K562 (cell line): Measurements from ENCODE around the gene TRIO. TPM values are rescaled to one million over a fixed set of nuclear protein-coding genes. Genes with fewer than 3 reads are reported as not detected.

Experiments
- ATAC-seq: fragments of 200-7000 bp; cut with Tn5 transposase; 3 replicates; pipeline ENCODE4 v1.9.1; 2020; ENCODE audit warnings: moderate library complexity
- BruUV-seq: library from RNA; stranded (reverse); fragments of 400-500 nt; replicated peaks from 2 replicates; lab custom pipeline; 2021; lab: Mats Ljungman, UMichigan
- CTCF ChIA-PET: fragments of 300-600 bp; formaldehyde crosslinking; extraction: SDS; loops from one replicate; lab custom pipeline; 2021; ENCODE audit warnings: low intra/inter-chr PET ratio; lab: Yijun Ruan, JAX
- POLR2A ChIA-PET: fragments of 300-600, 350-650 bp; sonication (Branson Sonifier 250); formaldehyde crosslinking; extraction: SDS; loops from one replicate; lab custom pipeline; 2021; ENCODE audit warnings: antibody characterized with exemption, inconsistent platforms; lab: Yijun Ruan, JAX
- DNase-seq, 4 experiments: peaks; one replicate each; pipeline versions ENCODE4 v3.0.0 to v3.0.0-alpha.2; 2011 to 2018; ENCODE audit warnings: low spot score in 3 of 4, mixed read lengths in 3 of 4; ENCODE audit errors: extremely low read depth in 1 of 4
- FAIRE-seq: peaks from 2 replicates; lab custom pipeline; 2011; peaks lifted over from hg19 to GRCh38; lab: Jason Lieb, UNC
- H2AFZ ChIP-seq: 2 replicates; pipeline ENCODE4 v1.6.0; 2011; ENCODE audit warnings: low read depth, low read length, control low read depth, inconsistent platforms
- H3K27ac ChIP-seq: fragments of 200-600 bp; 3 replicates; pipeline ENCODE4 v1.8.0; 2011; ENCODE audit warnings: low read depth, mild to moderate bottlenecking, control low read depth, inconsistent platforms, low read length, moderate library complexity, mixed read lengths; ENCODE audit errors: extremely low read depth
- H3K27me3 ChIP-seq, 2 experiments: fragments of 300-600 bp in 1 of 2; 2 replicates in 1 of 2; 3 replicates in 1 of 2; pipeline versions ENCODE4 v1.6.0 to v1.8.0; 2011; ENCODE audit warnings: inconsistent platforms in 2 of 2, low read length in 2 of 2, mild to moderate bottlenecking in 1 of 2, mixed read lengths in 1 of 2, moderate library complexity in 1 of 2; ENCODE audit not compliant: control insufficient read depth in 2 of 2, insufficient read depth in 2 of 2
- H3K36me3 ChIP-seq: fragments of 300-600 bp; 3 replicates; pipeline ENCODE4 v1.8.0; 2011; ENCODE audit warnings: mild to moderate bottlenecking, low read length, inconsistent platforms; ENCODE audit not compliant: control insufficient read depth, insufficient read depth
- H3K4me1 ChIP-seq, 2 experiments: fragments of 200-600 bp in 1 of 2; replicated peaks in 1 of 2; 2 replicates in 1 of 2; 3 replicates in 1 of 2; pipeline versions ENCODE4 v1.5.1 to v1.8.0; 2011; ENCODE audit warnings: inconsistent platforms in 2 of 2, low read length in 2 of 2, mild to moderate bottlenecking in 1 of 2, mixed read lengths in 1 of 2, moderate library complexity in 1 of 2; ENCODE audit not compliant: control insufficient read depth in 2 of 2, insufficient read depth in 2 of 2
- H3K4me2 ChIP-seq: 2 replicates; pipeline ENCODE4 v1.6.1; 2011; ENCODE audit warnings: low read length, control low read depth, inconsistent platforms, mixed read lengths; ENCODE audit not compliant: insufficient read depth
- H3K4me3 ChIP-seq: fragments of 200-600 bp; sonication (generic), shearing (Covaris generic); 2 replicates; pipeline ENCODE4 v1.5.1; 2016; ENCODE audit warnings: control low read depth, inconsistent platforms
- H3K79me2 ChIP-seq: fragments of 200-600 bp; 3 replicates; pipeline ENCODE4 v1.8.0; 2011; ENCODE audit warnings: low read length, inconsistent platforms; ENCODE audit not compliant: control insufficient read depth, insufficient read depth
- H3K9ac ChIP-seq, 2 experiments: 2 replicates each; pipeline versions ENCODE4 v1.6.0 to v1.6.1; 2011; ENCODE audit warnings: low read depth in 2 of 2, low read length in 2 of 2, control low read depth in 1 of 2, inconsistent platforms in 1 of 2, mild to moderate bottlenecking in 1 of 2, mixed read lengths in 1 of 2; ENCODE audit not compliant: insufficient read depth in 1 of 2
- H3K9me1 ChIP-seq: one replicate; pipeline ENCODE4 v1.6.0; 2011; ENCODE audit warnings: inconsistent platforms, mild to moderate bottlenecking, low read length, moderate library complexity; ENCODE audit not compliant: control insufficient read depth, insufficient read depth
- H3K9me3 ChIP-seq: replicated peaks from 2 replicates; pipeline ENCODE4 v1.5.1; 2011; ENCODE audit warnings: low read depth, low read length, inconsistent platforms; ENCODE audit not compliant: control insufficient read depth, insufficient read depth
- H4K20me1 ChIP-seq: replicated peaks from 2 replicates; pipeline ENCODE4 v1.6.1; 2011; ENCODE audit warnings: low read length, inconsistent platforms, mixed read lengths; ENCODE audit not compliant: control insufficient read depth, insufficient read depth
- BCLAF1 ChIP-seq, 2 experiments: fragments of 450-650 bp in 1 of 2; IDR thresholded peaks; 2 replicates each; pipeline ENCODE4 v1.6.1; 2011 to 2017; ENCODE audit warnings: low read depth in 2 of 2, antibody characterized with exemption in 1 of 2, borderline replicate concordance in 1 of 2, low read length in 1 of 2, mild to moderate bottlenecking in 1 of 2, mixed read lengths in 1 of 2; ENCODE audit not compliant: control insufficient read depth in 1 of 2
- ELF4 ChIP-seq: fragments of 450-650 bp; formaldehyde crosslinking; IDR thresholded peaks from 2 replicates; pipeline ENCODE4 v1.4.0; 2022; ENCODE audit warnings: missing genetic modification characterization
- GATA2 ChIP-seq: sonication (generic); formaldehyde crosslinking; IDR thresholded peaks from 2 replicates; pipeline ENCODE4 v1.4.0; 2020; ENCODE audit warnings: mild to moderate bottlenecking, missing genetic modification reagents
- HCFC1 ChIP-seq: IDR thresholded peaks from 2 replicates; pipeline ENCODE4 v1.6.1; 2012; ENCODE audit warnings: low read depth, low read length, improper control_type of control experiment
- KDM4B ChIP-seq, 2 experiments: fragments of 450-650 bp in 1 of 2; sonication (generic) in 1 of 2; IDR thresholded peaks; 2 replicates each; pipeline ENCODE4 v1.6.1; 2016 to 2017; ENCODE audit warnings: borderline replicate concordance in 2 of 2, antibody characterized with exemption in 1 of 2, low read depth in 1 of 2, mild to moderate bottlenecking in 1 of 2
- MAFG ChIP-seq: fragments of 450-650 bp; conservative IDR thresholded peaks from 2 replicates; pipeline ENCODE4 v1.6.1; 2016; ENCODE audit warnings: missing genetic modification characterization, missing compliant biosample characterization
- MCM3 ChIP-seq: fragments of 450-650 bp; IDR thresholded peaks from 2 replicates; pipeline ENCODE4 v1.6.1; 2016
- MTA2 ChIP-seq: fragments of 450-650 bp; IDR thresholded peaks from 2 replicates; pipeline ENCODE4 v1.6.1; 2016; ENCODE audit warnings: low read depth
- RBM14 ChIP-seq: fragments of 200-400 bp; formaldehyde crosslinking; IDR thresholded peaks from 2 replicates; pipeline ENCODE4 v1.6.1; 2018; ENCODE audit warnings: low read depth, mild to moderate bottlenecking, low read length, moderate library complexity, borderline replicate concordance; ENCODE audit not compliant: insufficient read depth
- SIN3A ChIP-seq, 2 experiments: fragments of 150-350 bp in 1 of 2; IDR thresholded peaks; 2 replicates each; pipeline ENCODE4 v1.6.1; 2011 to 2016; ENCODE audit warnings: borderline replicate concordance in 2 of 2, low read depth in 2 of 2, low read length in 2 of 2, mild to moderate bottlenecking in 2 of 2, moderate library complexity in 2 of 2; ENCODE audit not compliant: control insufficient read depth in 1 of 2
- SRF ChIP-seq, 2 experiments: fragments of 250-450, 450-650 bp in 1 of 2; sonication (Bioruptor Pico) in 1 of 2; sonication (generic) in 1 of 2; formaldehyde crosslinking; IDR thresholded peaks; 2 replicates each; pipeline versions ENCODE4 v1.5.0 to v1.5.1; 2020 to 2022; ENCODE audit warnings: mild to moderate bottlenecking in 1 of 2, missing genetic modification reagents in 1 of 2
- ZBTB12 ChIP-seq: fragments of 250-450 bp; sonication (Bioruptor Pico); IDR thresholded peaks from 2 replicates; pipeline ENCODE4 v1.4.0; 2020
- ZBTB33 ChIP-seq: sonication (generic); formaldehyde crosslinking; IDR thresholded peaks from 2 replicates; pipeline ENCODE4 v1.8.1; 2023; ENCODE audit warnings: mild to moderate bottlenecking, missing genetic modification reagents
- ZFP30 ChIP-seq: fragments of 250-450 bp; sonication (Bioruptor Pico); IDR thresholded peaks from 2 replicates; pipeline ENCODE4 v1.8.0; 2022; ENCODE audit warnings: moderate library complexity, mild to moderate bottlenecking, inconsistent platforms, borderline replicate concordance
- ZFX ChIP-seq: sonication (generic); formaldehyde crosslinking; IDR thresholded peaks from 2 replicates; pipeline ENCODE4 v1.8.0; 2022; ENCODE audit warnings: mild to moderate bottlenecking, missing genetic modification reagents, moderate library complexity
- ZNF121 ChIP-seq: sonication (generic); formaldehyde crosslinking; conservative IDR thresholded peaks from 2 replicates; pipeline ENCODE4 v1.8.0; 2022; ENCODE audit warnings: missing genetic modification reagents
- ZNF212 ChIP-seq: fragments of 450-650 bp; formaldehyde crosslinking; IDR thresholded peaks from 2 replicates; pipeline ENCODE4 v1.4.0; 2020; ENCODE audit warnings: mild to moderate bottlenecking
- WGBS: fragments of 100-300 bp; shearing (Covaris generic); methylation state at CpG from one replicate; pipeline ENCODE4 v1.1.6; 2016; ENCODE audit warnings: low coverage, mixed read lengths; ENCODE audit not compliant: insufficient coverage; ENCODE audit errors: missing lambda C conversion rate; 5-methylcytosine and 5-hydroxymethylcytosine counted together
- in situ Hi-C: fragments of 300-500 bp; cut with MboI; formaldehyde crosslinking; loops from 4 replicates; pipeline ENCODE4 v1.15.0; 2018; ENCODE audit warnings: inconsistent platforms, mixed read lengths
- intact Hi-C: fragments of 100-400 bp; cut with micrococcal nuclease; formaldehyde crosslinking; loops from 2 replicates; pipeline ENCODE4 v1.14.2; 2022
- polyA plus RNA-seq, 8 experiments: library from polyadenylated mRNA; depleted of rRNA in 4 of 8; stranded (reverse) in 5 of 8; unstranded in 3 of 8; fragments of >200 nt; fragmentation: Nextera tagmentation in 2 of 8; fragmentation: Illumina TruSeq in 1 of 8; extraction: Ambion mirVana in 2 of 8; extraction: Trizol in 1 of 8; gene quantifications; 2 replicates each; pipeline versions ENCODE4 v1.2.1 to v1.2.3, GENCODE V29; 2011 to 2014; ENCODE audit warnings: inconsistent platforms in 1 of 8, missing spikeins in 1 of 8
- total RNA-seq, 7 experiments: library from RNA; depleted of rRNA in 6 of 7; stranded (reverse); fragments of >200 nt in 6 of 7; fragmentation: Illumina TruSeq in 2 of 7; extraction: Trizol in 2 of 7; gene quantifications; 2 replicates each; pipeline versions ENCODE4 v1.2.1 to v1.2.3, GENCODE V29; 2011 to 2021; ENCODE audit warnings: low replicate concordance in 1 of 7

The TRIO gene
- total and polyA plus RNA-seq, 9 of the 15 experiments (the other 6 are each of a cell fraction or from before 2014, with no cell fraction given): 0.24 to 5.0 (median 1.1) TPM

GRCh38 chr5:14221732-14222131 is 78.6 kb downstream of the TRIO start:
- ATAC-seq (no peak), FAIRE-seq (no peak), DNase-seq (no peak)
- POLR2A ChIA-PET: interaction anchor here (1.0 kb wide), 1 partner anchor 8 kb away, joined by 3 read pairs; no protein-coding TSS in a partner anchor
- H3K27ac ChIP-seq: no peak overlapping the region
- H3K9me1 ChIP-seq: no peaks in the 10 kb centered on the region
- H3K4me3 ChIP-seq: no peak overlapping the region
- no peak overlapping the region for H3K4me2 ChIP-seq
- intact Hi-C loops (no loop called here), in situ Hi-C loops (no loop called here)
- no peaks in the 10 kb centered on the region for H3K79me2 ChIP-seq
- BruUV-seq: no TSS peak
- no peak overlapping the region for H3K9ac ChIP-seq
- H2AFZ ChIP-seq: no peak overlapping the region
- CTCF ChIA-PET: no interaction called here
- no peaks in the 10 kb centered on the region for H3K36me3 ChIP-seq
- H3K4me1 ChIP-seq: no peaks in the 10 kb centered on the region
- no peaks in the 10 kb centered on the region for H3K9me3 ChIP-seq
- peaks cover 21 to 43% of the 10 kb centered on the region in 2 experiments for H3K27me3 ChIP-seq
- H4K20me1 ChIP-seq: no peaks in the 10 kb centered on the region
- WGBS: 1% methylated on average over 6 of the region's 6 CpGs
- no peak for TF ChIP-seq BCLAF1 (IDR thresholded peaks at IDR 0.05; ENCODE audit: borderline replicate concordance in 1 of 2, control insufficient read depth in 1 of 2, low read depth in 2 of 2, low read length in 1 of 2)
- no peak for TF ChIP-seq ZNF212 (CRISPR knock-in tag)
- no peak for TF ChIP-seq SIN3A (IDR thresholded peaks at IDR 0.05; ENCODE audit: borderline replicate concordance in 2 of 2, control insufficient read depth in 1 of 2, low read depth in 2 of 2, low read length in 2 of 2)
- no peak for TF ChIP-seq RBM14
- TF ChIP-seq HCFC1: no peak
- TF ChIP-seq ZBTB33: no peak
- TF ChIP-seq ELF4 (CRISPR knock-in tag): no peak
- no peak for TF ChIP-seq MAFG
- no peak for TF ChIP-seq ZFX (CRISPR knock-in tag)
- TF ChIP-seq ZBTB12 (CRISPR knock-in tag): no peak
- TF ChIP-seq MCM3: no peak
- TF ChIP-seq ZNF121: no peak
- no peak for TF ChIP-seq SRF (CRISPR knock-in tag; IDR thresholded peaks at IDR 0.05)
- no peak for TF ChIP-seq GATA2 (CRISPR knock-in tag)
- no peak for TF ChIP-seq MTA2
- no peak for TF ChIP-seq ZFP30 (CRISPR knock-in tag)
- no peak for TF ChIP-seq KDM4B (IDR thresholded peaks at IDR 0.05; ENCODE audit: borderline replicate concordance in 2 of 2, low read depth in 1 of 2)
